GM19372 (cell line): Measurements from ENCODE around the gene FOXL3.
"Not testable (repeated sequence)": the region's sequence is repeated elsewhere in the genome, so short reads cannot be mapped to it uniquely, and the experiment has no call there.

ENCODE experiments used
- ATAC-seq: cut with Tn5 transposase; IDR thresholded peaks from one replicate; pipeline ENCODE4 v1.9.1; 2021; ENCODE audit warnings: mild to moderate bottlenecking, low read depth, moderate library complexity; ENCODE audit not compliant: unreplicated experiment

FOXL3 gene

GRCh38 chr7:254337-255037 lies 35.5 kb upstream of the FOXL3 start:
- ATAC-seq, result no peak

- no peak for ATAC-seq
Observed at GRCh38 chr7:255038-255435, 34.9 kb upstream of the FOXL3 start.

GRCh38 chr7:255721-256361 lies 34.1 kb upstream of the FOXL3 start:
- no peak for ATAC-seq

- no peak for ATAC-seq
Observed at GRCh38 chr7:256461-256940, 33.5 kb upstream of the FOXL3 start.

GRCh38 chr7:256981-257646 lies 32.9 kb upstream of the FOXL3 start:
- ATAC-seq, result no peak

GRCh38 chr7:257647-257992 lies 32.4 kb upstream of the FOXL3 start:
- no peak for ATAC-seq

GRCh38 chr7:258476-259190 lies 31.3 kb upstream of the FOXL3 start:
- ATAC-seq, result no peak

- no peak for ATAC-seq
Observed at GRCh38 chr7:259191-259505, 30.8 kb upstream of the FOXL3 start.

GRCh38 chr7:259751-260405 lies 30.1 kb upstream of the FOXL3 start:
- no peak for ATAC-seq

GRCh38 chr7:260441-261281 lies 29.3 kb upstream of the FOXL3 start:
- ATAC-seq, result no peak

GRCh38 chr7:261341-262250 lies 28.4 kb upstream of the FOXL3 start:
- no peak for ATAC-seq

- no peak for ATAC-seq
Observed at GRCh38 chr7:262251-262572, 27.8 kb upstream of the FOXL3 start.

- ATAC-seq, result not testable (repeated sequence)
Observed at GRCh38 chr7:262631-263311, 27.2 kb upstream of the FOXL3 start.

- not testable (repeated sequence) for ATAC-seq
Observed at GRCh38 chr7:263483-264351, 26.3 kb upstream of the FOXL3 start.

GRCh38 chr7:264541-265191 lies 25.3 kb upstream of the FOXL3 start:
- ATAC-seq, result no peak

GRCh38 chr7:265192-265997 lies 24.6 kb upstream of the FOXL3 start:
- no peak for ATAC-seq
